Measurements from ENCODE around the gene HNMT.

HNMT gene

DNA sequence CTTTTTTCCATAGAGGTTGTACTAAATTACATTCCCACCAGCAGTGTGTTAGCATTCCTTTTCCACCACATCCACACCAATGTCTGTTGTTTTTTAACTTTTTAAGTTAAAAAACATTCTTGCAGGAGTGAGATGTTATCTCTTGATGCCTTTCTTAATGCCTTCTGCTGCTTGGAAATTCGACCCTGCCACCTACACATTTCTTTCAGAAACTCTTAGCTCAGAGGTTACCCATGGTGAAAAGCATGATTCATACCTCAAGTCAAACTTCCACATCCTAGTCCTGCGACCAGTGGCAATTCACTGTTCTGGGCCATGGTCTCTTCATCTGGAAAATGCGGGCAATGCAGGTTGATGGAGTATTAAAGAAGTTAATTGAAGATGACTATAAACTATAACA, 12.7 kb upstream of the HNMT start:
- DNase-seq (ENCODE audit: low read depth), result no peak
- TF ChIP-seq, protein P1, sequence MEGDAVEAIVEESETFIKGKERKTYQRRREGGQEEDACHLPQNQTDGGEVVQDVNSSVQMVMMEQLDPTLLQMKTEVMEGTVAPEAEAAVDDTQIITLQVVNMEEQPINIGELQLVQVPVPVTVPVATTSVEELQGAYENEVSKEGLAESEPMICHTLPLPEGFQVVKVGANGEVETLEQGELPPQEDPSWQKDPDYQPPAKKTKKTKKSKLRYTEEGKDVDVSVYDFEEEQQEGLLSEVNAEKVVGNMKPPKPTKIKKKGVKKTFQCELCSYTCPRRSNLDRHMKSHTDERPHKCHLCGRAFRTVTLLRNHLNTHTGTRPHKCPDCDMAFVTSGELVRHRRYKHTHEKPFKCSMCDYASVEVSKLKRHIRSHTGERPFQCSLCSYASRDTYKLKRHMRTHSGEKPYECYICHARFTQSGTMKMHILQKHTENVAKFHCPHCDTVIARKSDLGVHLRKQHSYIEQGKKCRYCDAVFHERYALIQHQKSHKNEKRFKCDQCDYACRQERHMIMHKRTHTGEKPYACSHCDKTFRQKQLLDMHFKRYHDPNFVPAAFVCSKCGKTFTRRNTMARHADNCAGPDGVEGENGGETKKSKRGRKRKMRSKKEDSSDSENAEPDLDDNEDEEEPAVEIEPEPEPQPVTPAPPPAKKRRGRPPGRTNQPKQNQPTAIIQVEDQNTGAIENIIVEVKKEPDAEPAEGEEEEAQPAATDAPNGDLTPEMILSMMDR (IDR thresholded peaks at IDR 0.05; ENCODE audit: control insufficient read depth, extremely low read depth, insufficient read depth), result no peak
- H3K4me3 ChIP-seq (ENCODE audit: low read depth, low read length), result no peak overlapping the region

DNA sequence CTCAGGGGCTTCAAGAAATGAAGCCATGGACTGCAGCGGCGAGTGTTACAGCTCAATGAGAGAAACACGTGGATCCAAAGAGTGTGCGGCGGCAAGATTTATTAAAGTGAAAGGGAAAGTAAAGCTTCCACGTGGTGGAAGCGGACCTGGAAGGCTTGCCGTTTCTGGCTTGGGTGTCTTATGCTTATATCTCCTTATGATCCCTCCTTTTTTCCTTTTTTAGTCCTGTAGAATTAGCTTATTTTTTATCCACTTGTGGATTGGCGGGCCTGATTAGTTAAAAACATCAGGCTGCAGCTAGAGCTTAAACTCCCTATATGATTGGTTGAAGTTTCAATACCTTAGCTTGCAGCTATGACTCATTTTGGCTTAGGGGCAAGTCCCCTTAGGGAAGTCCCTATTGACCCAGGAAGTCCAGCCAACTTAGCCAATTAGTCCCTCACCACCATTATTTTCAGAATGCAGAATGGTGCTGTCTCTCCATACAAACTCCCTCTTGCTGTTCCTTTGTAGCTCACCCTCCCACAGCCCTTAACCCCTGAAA, 11.6 kb upstream of the HNMT start:
- TF ChIP-seq, protein P1 (IDR thresholded peaks at IDR 0.05; ENCODE audit: control insufficient read depth, extremely low read depth, insufficient read depth), result no peak
- no peak overlapping the region for H3K4me3 ChIP-seq (ENCODE audit: low read depth, low read length)
- no peak for DNase-seq (ENCODE audit: low read depth)

DNA sequence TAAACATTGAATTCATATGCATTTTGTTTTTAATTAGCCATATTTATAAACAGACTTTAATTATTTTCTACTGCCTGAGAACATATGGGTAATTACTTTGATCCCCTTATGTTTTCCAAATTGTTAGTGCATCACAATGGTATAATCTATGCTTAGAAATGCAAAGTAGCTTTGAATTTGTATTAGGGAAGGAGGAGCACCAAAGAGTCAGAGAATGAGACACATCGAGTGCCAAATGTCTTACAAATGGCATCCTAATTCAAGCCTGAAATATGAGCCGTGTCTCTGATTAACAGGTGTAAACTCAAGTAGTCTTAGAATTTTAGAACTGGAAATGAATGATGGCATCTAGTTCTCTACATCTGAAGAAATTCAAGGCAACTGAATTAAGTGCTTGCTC, 8.7 kb upstream of the HNMT start:
- no peak for DNase-seq (ENCODE audit: low read depth)
- no peak overlapping the region for H3K4me3 ChIP-seq (ENCODE audit: low read depth, low read length)
- TF ChIP-seq, protein P1 (IDR thresholded peaks at IDR 0.05; ENCODE audit: control insufficient read depth, extremely low read depth, insufficient read depth), result no peak

DNA sequence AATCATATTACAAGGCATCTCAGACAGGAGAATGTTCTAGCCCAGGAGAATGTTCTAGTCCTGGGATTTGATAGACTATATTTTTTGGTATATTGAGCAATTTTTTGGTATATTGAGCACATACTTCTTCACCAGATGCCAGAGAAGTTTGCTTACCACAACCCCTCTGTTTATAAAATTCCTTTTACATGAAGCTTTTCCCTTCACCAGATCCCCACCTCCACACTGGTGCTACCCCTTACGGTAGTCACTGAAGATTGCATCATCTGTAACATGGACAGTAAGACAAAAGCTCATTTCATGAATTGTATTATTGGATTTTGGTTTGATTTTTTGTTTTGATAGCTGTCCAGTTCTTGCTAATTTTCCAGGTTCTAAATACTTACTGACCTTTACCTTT, 7.2 kb upstream of the HNMT start:
- TF ChIP-seq, protein P1 (IDR thresholded peaks at IDR 0.05; ENCODE audit: control insufficient read depth, extremely low read depth, insufficient read depth), result no peak
- H3K4me3 ChIP-seq (ENCODE audit: low read depth, low read length), result no peak overlapping the region
- no peak for DNase-seq (ENCODE audit: low read depth)

DNA sequence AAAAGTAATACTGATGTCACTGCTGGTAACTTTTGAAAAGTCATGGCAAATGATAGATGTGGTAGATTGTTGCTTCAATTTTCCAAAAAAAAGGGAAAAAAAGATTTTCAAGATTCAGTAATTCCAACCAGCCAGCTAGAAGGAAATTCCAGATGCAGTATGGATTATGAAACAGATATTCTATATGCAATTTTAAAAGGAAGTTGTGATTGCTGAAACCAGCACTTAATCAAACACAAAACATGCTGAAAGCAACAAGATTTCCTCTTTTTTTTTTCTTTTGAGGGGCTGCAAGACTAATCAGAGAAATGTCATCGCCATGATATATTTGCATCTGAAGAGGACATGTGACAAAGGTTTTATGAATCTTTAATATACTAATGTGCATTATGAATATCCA, 5.1 kb upstream of the HNMT start:
- TF ChIP-seq, protein P1 (IDR thresholded peaks at IDR 0.05; ENCODE audit: control insufficient read depth, extremely low read depth, insufficient read depth), result no peak
- no peak for DNase-seq (ENCODE audit: low read depth)
- no peak overlapping the region for H3K4me3 ChIP-seq (ENCODE audit: low read depth, low read length)

DNA sequence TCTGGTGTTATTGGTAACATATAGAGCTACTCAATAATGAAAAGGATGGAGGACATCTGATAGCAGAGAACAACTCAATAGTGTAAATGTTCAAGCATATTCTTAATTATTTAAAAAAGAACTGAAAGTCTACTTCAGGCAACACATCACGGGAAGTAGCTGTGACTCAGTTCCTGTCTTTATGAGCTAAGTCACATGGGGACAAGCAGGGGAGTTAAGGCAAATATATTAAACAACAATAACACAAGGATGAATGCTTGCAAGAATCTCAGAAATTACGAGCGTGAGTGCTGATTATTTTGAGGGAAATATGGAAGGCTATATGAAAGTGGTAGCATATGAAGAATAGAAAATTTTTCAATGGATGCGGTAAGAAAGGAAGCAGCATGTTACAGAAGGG, 4.0 kb upstream of the HNMT start:
- H3K4me3 ChIP-seq (ENCODE audit: low read depth, low read length), result no peak overlapping the region
- DNase-seq (ENCODE audit: low read depth), result no peak
- TF ChIP-seq, protein P1 (IDR thresholded peaks at IDR 0.05; ENCODE audit: control insufficient read depth, extremely low read depth, insufficient read depth), result no peak

DNA sequence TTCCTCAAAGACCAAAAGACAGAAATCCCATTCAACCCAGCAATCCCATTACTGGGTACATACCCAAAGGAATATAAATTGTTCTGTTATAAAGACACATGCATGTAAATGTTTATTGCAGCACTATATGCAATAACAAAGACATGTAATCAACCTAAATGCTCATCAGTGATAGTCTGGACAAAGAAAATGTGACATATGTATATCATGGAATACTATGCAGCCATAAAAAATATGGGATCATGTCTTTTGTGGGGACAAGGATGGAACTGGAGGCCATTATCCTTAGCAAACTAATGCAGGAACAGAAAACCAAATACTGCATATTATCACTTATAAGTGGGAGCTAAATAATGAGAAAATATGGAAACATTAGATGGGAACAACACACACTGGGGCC, 2.7 kb upstream of the HNMT start:
- TF ChIP-seq, protein P1 (IDR thresholded peaks at IDR 0.05; ENCODE audit: control insufficient read depth, extremely low read depth, insufficient read depth), result no peak
- H3K4me3 ChIP-seq (ENCODE audit: low read depth, low read length), result no peak overlapping the region
- no peak for DNase-seq (ENCODE audit: low read depth)

All from LNCaP clone FGC (cell line).